Measurements from ENCODE around the gene IFI30.

Gene IFI30

GRCh38 chr19:18171605-18172327 lies 1.8 kb upstream of the IFI30 start:
- no peak for DNase-seq (ENCODE audit: low spot score)

- no peak for DNase-seq (ENCODE audit: low spot score)
Measured at GRCh38 chr19:18172331-18173053, 1.1 kb upstream of the IFI30 start.

GRCh38 chr19:18173054-18173571 lies 500 bp upstream of the IFI30 start:
- no peak for DNase-seq (ENCODE audit: low spot score)

- no peak for DNase-seq (ENCODE audit: low spot score)
Measured at GRCh38 chr19:18174983-18175382, 1.4 kb downstream of the IFI30 start.

- DNase-seq (ENCODE audit: low spot score): no peak
Measured at GRCh38 chr19:18176367-18177310, 3.0 kb downstream of the IFI30 start.

GRCh38 chr19:18179957-18180356 lies 6.3 kb downstream of the IFI30 start:
- no peak for DNase-seq (ENCODE audit: low spot score)

GRCh38 chr19:18183529-18183928 lies 9.9 kb downstream of the IFI30 start:
- DNase-seq (ENCODE audit: low spot score): no peak

GRCh38 chr19:18185538-18185937 lies 11.9 kb downstream of the IFI30 start:
- no peak for DNase-seq (ENCODE audit: low spot score)

GRCh38 chr19:18190278-18190677 lies 16.7 kb downstream of the IFI30 start:
- no peak for DNase-seq (ENCODE audit: low spot score)

GRCh38 chr19:18191640-18192062 lies 18.0 kb downstream of the IFI30 start:
- DNase-seq (ENCODE audit: low spot score): no peak

GRCh38 chr19:18192673-18193387 lies 19.2 kb downstream of the IFI30 start, which contains the start of gene MPV17L2:
MPV17L2 (plus strand) TSS chr19:18193218; CDS start chr19:18193282, 64 bp downstream.
- DNase-seq (ENCODE audit: low spot score): peak; percentile 100

- no peak for DNase-seq (ENCODE audit: low spot score)
Measured at GRCh38 chr19:18193388-18194180, 20.0 kb downstream of the IFI30 start.

- DNase-seq (ENCODE audit: low spot score): no peak
Measured at GRCh38 chr19:18194181-18194530, 20.5 kb downstream of the IFI30 start.

- DNase-seq (ENCODE audit: low spot score): no peak
Measured at GRCh38 chr19:18194554-18195238, 21.1 kb downstream of the IFI30 start.

GRCh38 chr19:18196511-18196845 lies 22.9 kb downstream of the IFI30 start:
- no peak for DNase-seq (ENCODE audit: low spot score)

- DNase-seq (ENCODE audit: low spot score): no peak
Measured at GRCh38 chr19:18197306-18197705, 23.7 kb downstream of the IFI30 start.

- DNase-seq (ENCODE audit: low spot score): no peak
Measured at GRCh38 chr19:18197941-18198340, 24.3 kb downstream of the IFI30 start.

GRCh38 chr19:18198374-18198773 lies 24.8 kb downstream of the IFI30 start:
- DNase-seq (ENCODE audit: low spot score): no peak

GRCh38 chr19:18202397-18202777 lies 28.8 kb downstream of the IFI30 start:
- no peak for DNase-seq (ENCODE audit: low spot score)

- DNase-seq (ENCODE audit: low spot score): no peak
Measured at GRCh38 chr19:18202778-18203407, 29.3 kb downstream of the IFI30 start.
